NB4 (cell line): ENCODE results near the gene GDF10.

ENCODE experiments used
- DNase-seq: peaks from one replicate; pipeline ENCODE4 v3.0.0; 2010; ENCODE audit warnings: low read depth
- H3K4me3 ChIP-seq: one replicate; pipeline ENCODE4 v1.5.1; 2011; ENCODE audit warnings: mild to moderate bottlenecking, low read depth, low read length, moderate library complexity
- MYC ChIP-seq: IDR thresholded peaks from 2 replicates; pipeline ENCODE4 v1.6.1; 2011; ENCODE audit warnings: low read depth, low read length
- POLR2A ChIP-seq: IDR thresholded peaks from 2 replicates; pipeline ENCODE4 v1.6.1; 2011; ENCODE audit warnings: mild to moderate bottlenecking; ENCODE audit not compliant: insufficient read length; ENCODE audit errors: extremely low read depth
- TF ChIP-seq, protein P1 (sequence below): IDR thresholded peaks from 2 replicates; pipeline ENCODE4 v1.6.1; 2011; ENCODE audit warnings: low read depth, low read length
- TF ChIP-seq, protein P2 (sequence below): IDR thresholded peaks from one replicate; pipeline ENCODE4 v1.5.1; 2012; ENCODE audit warnings: low read depth, low read length

Gene GDF10

DNA sequence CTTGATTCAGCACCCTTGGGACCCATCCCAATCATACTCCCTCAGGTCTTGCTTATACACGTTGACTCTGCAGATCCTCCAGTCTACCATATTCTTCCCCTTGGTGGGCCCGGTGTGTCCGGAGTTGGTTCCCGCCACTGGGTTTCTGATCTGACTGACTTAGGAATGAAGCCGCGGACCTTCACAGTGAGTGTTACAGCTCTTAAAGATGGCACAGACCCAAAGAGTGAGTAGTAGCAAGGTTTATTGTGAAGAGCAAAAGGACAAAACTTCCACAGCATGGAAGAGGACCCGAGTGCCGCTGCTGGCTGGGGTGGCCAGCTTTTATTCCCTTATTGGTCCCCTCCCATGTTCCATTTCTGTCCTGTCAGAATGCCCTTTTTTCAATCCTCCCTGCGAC lies 5.9 kb upstream of the GDF10 start:
- no peak for DNase-seq
- H3K4me3 ChIP-seq, result no peak overlapping the region
- TF ChIP-seq POLR2A (no peak), MYC (no peak)
- TF ChIP-seq, protein P1, sequence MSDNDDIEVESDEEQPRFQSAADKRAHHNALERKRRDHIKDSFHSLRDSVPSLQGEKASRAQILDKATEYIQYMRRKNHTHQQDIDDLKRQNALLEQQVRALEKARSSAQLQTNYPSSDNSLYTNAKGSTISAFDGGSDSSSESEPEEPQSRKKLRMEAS, result no peak
- TF ChIP-seq, protein P2, sequence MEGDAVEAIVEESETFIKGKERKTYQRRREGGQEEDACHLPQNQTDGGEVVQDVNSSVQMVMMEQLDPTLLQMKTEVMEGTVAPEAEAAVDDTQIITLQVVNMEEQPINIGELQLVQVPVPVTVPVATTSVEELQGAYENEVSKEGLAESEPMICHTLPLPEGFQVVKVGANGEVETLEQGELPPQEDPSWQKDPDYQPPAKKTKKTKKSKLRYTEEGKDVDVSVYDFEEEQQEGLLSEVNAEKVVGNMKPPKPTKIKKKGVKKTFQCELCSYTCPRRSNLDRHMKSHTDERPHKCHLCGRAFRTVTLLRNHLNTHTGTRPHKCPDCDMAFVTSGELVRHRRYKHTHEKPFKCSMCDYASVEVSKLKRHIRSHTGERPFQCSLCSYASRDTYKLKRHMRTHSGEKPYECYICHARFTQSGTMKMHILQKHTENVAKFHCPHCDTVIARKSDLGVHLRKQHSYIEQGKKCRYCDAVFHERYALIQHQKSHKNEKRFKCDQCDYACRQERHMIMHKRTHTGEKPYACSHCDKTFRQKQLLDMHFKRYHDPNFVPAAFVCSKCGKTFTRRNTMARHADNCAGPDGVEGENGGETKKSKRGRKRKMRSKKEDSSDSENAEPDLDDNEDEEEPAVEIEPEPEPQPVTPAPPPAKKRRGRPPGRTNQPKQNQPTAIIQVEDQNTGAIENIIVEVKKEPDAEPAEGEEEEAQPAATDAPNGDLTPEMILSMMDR, result no peak

DNA sequence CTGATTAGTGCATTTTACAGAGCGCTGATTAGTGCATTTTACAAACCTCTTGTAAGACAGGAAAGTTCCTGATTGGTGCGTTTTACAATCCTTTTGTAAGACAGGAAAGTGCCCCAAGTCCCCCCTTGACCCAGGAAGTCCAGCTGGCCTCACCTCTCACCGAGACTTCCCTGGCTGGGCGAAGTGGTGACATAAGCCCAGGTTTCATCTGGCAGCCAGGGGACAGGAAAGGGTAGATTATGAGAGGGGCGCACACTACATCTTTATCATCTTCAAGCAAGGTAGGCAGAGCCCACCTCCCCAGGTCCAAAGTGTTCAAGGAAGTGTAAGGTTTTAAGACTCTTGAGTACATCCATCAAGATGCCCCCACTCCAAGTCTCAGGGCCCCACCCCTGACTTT lies 5.5 kb upstream of the GDF10 start:
- no peak overlapping the region for H3K4me3 ChIP-seq
- no peak for DNase-seq
- TF ChIP-seq, protein P1, result no peak

DNA sequence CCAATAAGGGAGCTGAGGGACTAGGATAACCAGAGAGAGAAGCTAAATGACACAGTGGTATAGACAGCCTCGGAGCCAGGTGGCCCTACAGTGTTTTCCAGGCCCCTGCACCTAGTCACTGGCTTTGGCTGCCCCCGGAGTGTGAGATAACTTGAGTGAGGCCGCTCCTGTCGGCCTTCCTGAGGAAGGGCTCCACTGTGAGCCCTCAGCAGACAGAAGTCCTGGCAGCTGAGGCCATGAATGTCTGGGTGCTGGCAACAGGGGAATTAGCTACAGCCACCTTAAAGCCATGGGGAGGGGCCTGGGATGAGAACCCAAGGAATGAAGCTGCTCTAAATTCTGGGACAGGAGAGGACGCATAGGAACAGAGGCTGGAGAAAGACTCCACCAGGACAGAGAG lies 4.6 kb upstream of the GDF10 start:
- TF ChIP-seq POLR2A (no peak), MYC (no peak)
- TF ChIP-seq, protein P2, result no peak
- TF ChIP-seq, protein P1, result no peak
- DNase-seq, result no peak

DNA sequence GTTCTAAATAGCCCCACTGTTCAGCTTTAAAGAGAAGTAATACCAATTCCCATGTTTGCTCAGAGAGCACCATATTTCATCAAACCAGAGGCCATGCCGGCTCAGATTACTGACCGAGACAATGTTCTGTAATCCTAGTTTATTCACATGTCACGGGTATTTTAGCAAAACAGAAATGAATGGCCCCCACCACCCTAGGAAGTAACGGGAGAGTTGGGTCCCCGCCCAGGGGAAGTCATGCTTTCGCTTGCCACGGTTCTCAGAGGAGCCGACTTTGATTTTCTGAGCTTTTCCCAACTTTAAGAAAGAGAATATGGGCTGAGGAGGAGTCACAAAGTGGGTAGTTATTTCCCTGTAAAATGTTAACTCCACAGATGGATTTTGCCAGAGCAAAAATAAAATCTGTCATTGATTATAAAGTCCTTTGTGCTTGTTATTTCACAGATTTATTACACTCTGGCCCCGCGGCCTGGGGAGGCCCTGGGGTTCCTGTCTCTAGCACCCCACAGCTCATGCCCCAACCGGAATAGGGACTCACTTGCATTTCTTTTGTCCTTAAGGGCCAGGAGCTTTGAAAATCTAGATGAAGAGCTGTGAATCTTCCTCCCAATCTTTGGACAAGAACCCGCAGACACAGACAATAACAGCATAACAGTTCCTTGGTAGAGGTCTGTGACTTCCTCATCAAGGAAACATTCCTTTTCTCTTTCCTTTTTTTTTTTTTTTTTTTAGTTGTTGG lies 3.7 kb upstream of the GDF10 start:
- TF ChIP-seq MYC, result no peak
- no peak overlapping the region for H3K4me3 ChIP-seq
- no peak for DNase-seq

More for the DNA sequence above, 4.6 kb upstream of the GDF10 start:
- no peak overlapping the region for H3K4me3 ChIP-seq

DNA sequence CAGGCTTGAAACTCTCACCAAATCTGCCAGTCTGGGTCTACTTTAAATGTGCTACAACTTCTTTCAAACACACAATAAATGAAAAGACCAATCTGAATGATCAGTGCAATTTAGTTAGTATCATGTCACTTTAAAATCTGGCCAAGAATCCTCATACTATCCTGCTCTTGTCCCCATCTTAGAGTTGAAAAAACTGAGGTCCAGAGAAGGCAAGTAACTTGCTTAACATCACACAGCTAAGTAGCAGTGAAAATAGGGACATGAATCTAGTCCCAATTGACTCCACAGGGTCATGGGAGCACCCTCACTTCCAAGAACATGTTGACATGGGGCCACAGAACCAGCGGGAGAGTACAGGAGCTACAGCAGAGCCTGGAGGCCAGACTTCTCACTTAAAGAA lies 3.1 kb upstream of the GDF10 start:
- H3K4me3 ChIP-seq, result no peak overlapping the region
- TF ChIP-seq MYC, result no peak
- TF ChIP-seq, protein P1, result no peak
- TF ChIP-seq, protein P2, result no peak
- no peak for TF ChIP-seq POLR2A
- no peak for DNase-seq

DNA sequence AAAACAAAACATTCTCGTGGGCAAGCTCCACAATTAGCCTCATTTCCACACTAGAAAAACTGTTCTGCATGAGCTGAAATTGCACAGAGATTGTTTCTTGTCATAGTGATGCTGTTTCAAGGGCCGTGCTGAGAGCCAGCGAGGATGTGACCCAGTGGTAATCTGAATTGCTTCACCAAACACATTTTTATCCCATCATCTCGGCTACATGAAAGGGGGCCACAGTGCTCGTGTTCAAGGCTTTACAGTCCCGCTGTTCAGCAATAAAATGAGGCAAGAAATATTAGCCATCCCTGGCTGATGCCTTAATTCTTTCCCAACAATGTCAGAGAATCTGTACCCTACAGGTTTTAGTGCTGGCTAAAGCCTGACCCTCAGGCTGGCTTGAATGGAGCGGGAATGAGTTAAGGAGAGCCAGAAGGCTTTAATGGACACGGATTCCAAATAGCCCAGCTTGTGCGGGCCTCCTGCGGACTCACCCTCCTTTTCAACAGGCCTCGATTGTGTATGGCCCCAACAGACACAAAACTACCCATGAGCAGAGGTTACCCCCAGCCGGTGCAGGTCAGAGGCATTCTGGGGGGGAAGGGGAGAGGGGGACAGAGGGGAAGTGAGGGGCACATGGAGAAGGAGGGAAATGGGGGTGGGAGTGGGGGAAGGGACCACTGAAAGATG lies 2.0 kb upstream of the GDF10 start:
- H3K4me3 ChIP-seq, result no peak overlapping the region
- TF ChIP-seq, protein P2, result no peak
- TF ChIP-seq POLR2A (no peak), MYC (no peak)
- TF ChIP-seq, protein P1, result no peak
- DNase-seq, result no peak

DNA sequence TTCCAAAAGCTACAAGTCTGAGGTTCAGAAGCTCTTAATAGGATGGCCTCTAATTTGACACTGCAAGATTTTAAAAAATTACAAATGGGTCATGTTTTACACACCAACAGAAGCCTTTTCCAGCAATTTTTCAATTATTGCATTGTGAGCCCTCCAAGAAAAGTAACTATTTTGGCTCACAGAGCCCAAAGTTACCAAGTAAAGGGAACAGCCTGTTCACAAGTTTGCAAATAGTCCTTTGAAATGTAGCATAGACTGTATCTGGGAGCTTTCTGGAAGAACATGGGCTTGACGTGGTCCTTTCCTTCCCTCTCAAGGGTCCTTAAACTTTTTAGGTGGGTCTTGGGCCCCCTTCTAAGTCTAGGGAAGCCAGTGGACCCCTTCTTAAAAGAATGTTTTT lies 1.3 kb upstream of the GDF10 start:
- TF ChIP-seq, protein P1, result no peak
- TF ChIP-seq, protein P2, result no peak
- TF ChIP-seq POLR2A (no peak), MYC (no peak)
- DNase-seq, result no peak
- H3K4me3 ChIP-seq, result no peak overlapping the region
